K562 (cell line): ENCODE results near the gene ASCC2. TPM values are rescaled to one million over a fixed set of nuclear protein-coding genes. Genes with fewer than 3 reads are reported as not detected.
"Not testable (repeated sequence)": the region's sequence is repeated elsewhere in the genome, so short reads cannot be mapped to it uniquely, and the experiment has no call there.

Source experiments
- ATAC-seq: fragments of 200-7000 bp; cut with Tn5 transposase; 3 replicates; pipeline ENCODE4 v1.9.1; 2020; ENCODE audit warnings: moderate library complexity
- BruUV-seq: library from RNA; stranded (reverse); fragments of 400-500 nt; replicated peaks from 2 replicates; lab custom pipeline; 2021; lab: Mats Ljungman, UMichigan
- CTCF ChIA-PET: fragments of 300-600 bp; formaldehyde crosslinking; extraction: SDS; loops from one replicate; lab custom pipeline; 2021; ENCODE audit warnings: low intra/inter-chr PET ratio; lab: Yijun Ruan, JAX
- POLR2A ChIA-PET: fragments of 300-600, 350-650 bp; sonication (Branson Sonifier 250); formaldehyde crosslinking; extraction: SDS; loops from one replicate; lab custom pipeline; 2021; ENCODE audit warnings: antibody characterized with exemption, inconsistent platforms; lab: Yijun Ruan, JAX
- DNase-seq, 4 experiments: peaks; one replicate each; pipeline versions ENCODE4 v3.0.0 to v3.0.0-alpha.2; 2011 to 2018; ENCODE audit warnings: low spot score in 3 of 4, mixed read lengths in 3 of 4; ENCODE audit errors: extremely low read depth in 1 of 4
- FAIRE-seq: peaks from 2 replicates; lab custom pipeline; 2011; peaks lifted over from hg19 to GRCh38; lab: Jason Lieb, UNC
- H2AFZ ChIP-seq: 2 replicates; pipeline ENCODE4 v1.6.0; 2011; ENCODE audit warnings: low read depth, low read length, control low read depth, inconsistent platforms
- H3K27ac ChIP-seq: fragments of 200-600 bp; 3 replicates; pipeline ENCODE4 v1.8.0; 2011; ENCODE audit warnings: low read depth, mild to moderate bottlenecking, control low read depth, inconsistent platforms, low read length, moderate library complexity, mixed read lengths; ENCODE audit errors: extremely low read depth
- H3K27me3 ChIP-seq, 2 experiments: fragments of 300-600 bp in 1 of 2; 2 replicates in 1 of 2; 3 replicates in 1 of 2; pipeline versions ENCODE4 v1.6.0 to v1.8.0; 2011; ENCODE audit warnings: inconsistent platforms in 2 of 2, low read length in 2 of 2, mild to moderate bottlenecking in 1 of 2, mixed read lengths in 1 of 2, moderate library complexity in 1 of 2; ENCODE audit not compliant: control insufficient read depth in 2 of 2, insufficient read depth in 2 of 2
- H3K36me3 ChIP-seq: fragments of 300-600 bp; 3 replicates; pipeline ENCODE4 v1.8.0; 2011; ENCODE audit warnings: mild to moderate bottlenecking, low read length, inconsistent platforms; ENCODE audit not compliant: control insufficient read depth, insufficient read depth
- H3K4me1 ChIP-seq, 2 experiments: fragments of 200-600 bp in 1 of 2; replicated peaks in 1 of 2; 2 replicates in 1 of 2; 3 replicates in 1 of 2; pipeline versions ENCODE4 v1.5.1 to v1.8.0; 2011; ENCODE audit warnings: inconsistent platforms in 2 of 2, low read length in 2 of 2, mild to moderate bottlenecking in 1 of 2, mixed read lengths in 1 of 2, moderate library complexity in 1 of 2; ENCODE audit not compliant: control insufficient read depth in 2 of 2, insufficient read depth in 2 of 2
- H3K4me2 ChIP-seq: 2 replicates; pipeline ENCODE4 v1.6.1; 2011; ENCODE audit warnings: low read length, control low read depth, inconsistent platforms, mixed read lengths; ENCODE audit not compliant: insufficient read depth
- H3K4me3 ChIP-seq: fragments of 200-600 bp; sonication (generic), shearing (Covaris generic); 2 replicates; pipeline ENCODE4 v1.5.1; 2016; ENCODE audit warnings: control low read depth, inconsistent platforms
- H3K79me2 ChIP-seq: fragments of 200-600 bp; 3 replicates; pipeline ENCODE4 v1.8.0; 2011; ENCODE audit warnings: low read length, inconsistent platforms; ENCODE audit not compliant: control insufficient read depth, insufficient read depth
- H3K9ac ChIP-seq, 2 experiments: 2 replicates each; pipeline versions ENCODE4 v1.6.0 to v1.6.1; 2011; ENCODE audit warnings: low read depth in 2 of 2, low read length in 2 of 2, control low read depth in 1 of 2, inconsistent platforms in 1 of 2, mild to moderate bottlenecking in 1 of 2, mixed read lengths in 1 of 2; ENCODE audit not compliant: insufficient read depth in 1 of 2
- H3K9me1 ChIP-seq: one replicate; pipeline ENCODE4 v1.6.0; 2011; ENCODE audit warnings: inconsistent platforms, mild to moderate bottlenecking, low read length, moderate library complexity; ENCODE audit not compliant: control insufficient read depth, insufficient read depth
- H3K9me3 ChIP-seq: replicated peaks from 2 replicates; pipeline ENCODE4 v1.5.1; 2011; ENCODE audit warnings: low read depth, low read length, inconsistent platforms; ENCODE audit not compliant: control insufficient read depth, insufficient read depth
- H4K20me1 ChIP-seq: replicated peaks from 2 replicates; pipeline ENCODE4 v1.6.1; 2011; ENCODE audit warnings: low read length, inconsistent platforms, mixed read lengths; ENCODE audit not compliant: control insufficient read depth, insufficient read depth
- CEBPB ChIP-seq: fragments of 450-650 bp; IDR thresholded peaks from 2 replicates; pipeline ENCODE4 v1.6.1; 2016; ENCODE audit warnings: missing genetic modification characterization, missing compliant biosample characterization
- KLF6 ChIP-seq: fragments of 250-450 bp; sonication (Bioruptor Pico); IDR thresholded peaks from 2 replicates; pipeline ENCODE4 v1.4.0; 2020; ENCODE audit warnings: mild to moderate bottlenecking, moderate library complexity, borderline replicate concordance
- WGBS: fragments of 100-300 bp; shearing (Covaris generic); methylation state at CpG from one replicate; pipeline ENCODE4 v1.1.6; 2016; ENCODE audit warnings: low coverage, mixed read lengths; ENCODE audit not compliant: insufficient coverage; ENCODE audit errors: missing lambda C conversion rate; 5-methylcytosine and 5-hydroxymethylcytosine counted together
- in situ Hi-C: fragments of 300-500 bp; cut with MboI; formaldehyde crosslinking; loops from 4 replicates; pipeline ENCODE4 v1.15.0; 2018; ENCODE audit warnings: inconsistent platforms, mixed read lengths
- intact Hi-C: fragments of 100-400 bp; cut with micrococcal nuclease; formaldehyde crosslinking; loops from 2 replicates; pipeline ENCODE4 v1.14.2; 2022
- polyA plus RNA-seq, 8 experiments: library from polyadenylated mRNA; depleted of rRNA in 4 of 8; stranded (reverse) in 5 of 8; unstranded in 3 of 8; fragments of >200 nt; fragmentation: Nextera tagmentation in 2 of 8; fragmentation: Illumina TruSeq in 1 of 8; extraction: Ambion mirVana in 2 of 8; extraction: Trizol in 1 of 8; gene quantifications; 2 replicates each; pipeline versions ENCODE4 v1.2.1 to v1.2.3, GENCODE V29; 2011 to 2014; ENCODE audit warnings: inconsistent platforms in 1 of 8, missing spikeins in 1 of 8
- total RNA-seq, 7 experiments: library from RNA; depleted of rRNA in 6 of 7; stranded (reverse); fragments of >200 nt in 6 of 7; fragmentation: Illumina TruSeq in 2 of 7; extraction: Trizol in 2 of 7; gene quantifications; 2 replicates each; pipeline versions ENCODE4 v1.2.1 to v1.2.3, GENCODE V29; 2011 to 2021; ENCODE audit warnings: low replicate concordance in 1 of 7

ASCC2 gene
- total and polyA plus RNA-seq, 9 of the 15 experiments (the other 6 are each of a cell fraction or from before 2014, with no cell fraction given): 4.0 to 46.7 (median 26.8) TPM

DNA sequence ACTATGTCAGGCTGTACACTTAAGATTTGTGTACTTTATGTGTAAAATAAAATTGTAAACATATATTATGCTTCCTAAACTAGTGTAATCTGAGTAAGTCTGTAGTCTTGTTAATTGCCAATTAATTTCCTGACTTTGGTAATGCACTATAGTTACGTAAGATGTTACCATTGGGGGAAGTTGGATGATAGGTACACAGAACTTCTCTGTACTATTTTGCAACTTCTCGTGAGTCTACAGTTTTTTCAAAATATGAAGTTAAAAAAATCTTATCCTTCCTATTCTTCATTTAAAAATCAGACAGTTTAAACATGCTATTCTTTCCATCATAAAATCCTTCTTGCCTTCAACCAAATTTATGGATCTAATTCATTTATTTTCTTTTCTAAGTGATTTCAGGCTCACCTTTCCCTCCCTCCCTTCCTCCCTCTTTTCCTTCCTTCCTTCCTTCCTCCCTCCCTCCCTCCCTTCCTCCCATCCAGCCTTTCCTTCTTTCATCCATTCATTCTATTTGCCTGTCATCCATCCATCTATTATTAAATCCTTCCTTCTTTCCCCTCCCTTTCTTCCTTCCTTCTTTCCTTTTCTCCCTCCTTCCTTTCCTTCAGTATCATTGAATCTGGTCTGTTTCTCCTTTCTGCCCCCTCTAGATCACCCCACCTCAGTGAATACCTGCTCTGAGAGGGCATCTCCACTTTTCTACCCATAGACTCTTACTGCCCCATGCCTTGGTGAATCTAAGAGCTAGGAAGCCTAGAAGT is 22.1 kb upstream of the ASCC2 start:
- H3K27me3 ChIP-seq: no peaks in the 10 kb centered on the region
- no peaks in the 10 kb centered on the region; a peak in 1 of 5 replicates for H3K4me1 ChIP-seq
- no peak overlapping the region for H3K27ac ChIP-seq
- no peak for DNase-seq
- H3K79me2 ChIP-seq: no peaks in the 10 kb centered on the region
- H3K36me3 ChIP-seq: no peaks in the 10 kb centered on the region
- CTCF ChIA-PET: no interaction called here
- TF ChIP-seq KLF6 (no peak), CEBPB (tag) (peak; percentile 48; the same call in 1 of the 2 replicates)
- ATAC-seq: no peak
- H3K4me2 ChIP-seq: no peak overlapping the region
- no peak overlapping the region for H3K9ac ChIP-seq
- no peaks in the 10 kb centered on the region for H3K9me1 ChIP-seq
- in situ Hi-C loops (no loop called here), intact Hi-C loops (no loop called here)
- POLR2A ChIA-PET: no interaction called here
- 38% methylated on average over 2 of the region's 2 CpGs for WGBS
- H4K20me1 ChIP-seq: no peaks in the 10 kb centered on the region
- H3K4me3 ChIP-seq: no peak overlapping the region
- FAIRE-seq: no peak
- no peaks in the 10 kb centered on the region for H3K9me3 ChIP-seq
- no peak overlapping the region for H2AFZ ChIP-seq
- BruUV-seq: no TSS peak

GRCh38 chr22:29859030-29859429 is 21.0 kb upstream of the ASCC2 start:
- H3K4me2 ChIP-seq, ATAC-seq, H3K27ac ChIP-seq, H4K20me1 ChIP-seq, BruUV-seq, H3K36me3 ChIP-seq, H3K9ac ChIP-seq, POLR2A ChIA-PET, DNase-seq, H3K4me3 ChIP-seq, FAIRE-seq, H3K27me3 ChIP-seq, H2AFZ ChIP-seq, H3K79me2 ChIP-seq, H3K9me1 ChIP-seq, intact Hi-C loops, CTCF ChIA-PET, H3K4me1 ChIP-seq, in situ Hi-C loops, H3K9me3 ChIP-seq: not testable (repeated sequence)
- 33% methylated on average over 4 of the region's 9 CpGs for WGBS
